Esophagus mucosa (tissue), 1 donor: ENCODE measurements around the gene DLK1. TPM values are rescaled to one million over a fixed set of nuclear protein-coding genes. Genes with fewer than 3 reads are reported as not detected.

ENCODE experiments used
- ATAC-seq: fragments of 200-7000 bp; cut with Tn5 transposase; one replicate; pipeline ENCODE4 v1.9.1; 2020
- total RNA-seq: library from RNA; stranded (reverse); gene quantifications from one replicate; pipeline ENCODE4 v1.2.4, GENCODE V29; 2023
- donor health status: DM: yes; HTN: yes; CAD: no.

The DLK1 gene
- total RNA-seq, 1 donor from 2014 or later: 0.16 TPM

GRCh38 chr14:100778526-100778882 lies 51.8 kb downstream of the DLK1 start:
- ATAC-seq: no peak

GRCh38 chr14:100778951-100779690 lies 52.4 kb downstream of the DLK1 start:
- no peak for ATAC-seq

GRCh38 chr14:100779691-100780080 lies 53.0 kb downstream of the DLK1 start:
- ATAC-seq: no peak

- ATAC-seq: no peak
Observed at GRCh38 chr14:100780246-100780645, 53.6 kb downstream of the DLK1 start.

- ATAC-seq: peak; percentile 30
Observed at GRCh38 chr14:100780646-100781355, 54.1 kb downstream of the DLK1 start.

GRCh38 chr14:100781952-100782351 lies 55.3 kb downstream of the DLK1 start:
- no peak for ATAC-seq

GRCh38 chr14:100782516-100783320 lies 56.0 kb downstream of the DLK1 start:
- ATAC-seq: no peak

GRCh38 chr14:100783630-100784370 lies 57.1 kb downstream of the DLK1 start:
- ATAC-seq: peak; percentile 55

GRCh38 chr14:100784523-100785337 lies 58.0 kb downstream of the DLK1 start:
- ATAC-seq: no peak

- ATAC-seq: no peak
Observed at GRCh38 chr14:100785338-100785615, 58.6 kb downstream of the DLK1 start.

GRCh38 chr14:100785626-100786025 lies 58.9 kb downstream of the DLK1 start:
- no peak for ATAC-seq

- no peak for ATAC-seq
Observed at GRCh38 chr14:100786131-100786530, 59.4 kb downstream of the DLK1 start.

GRCh38 chr14:100786576-100787219 lies 60.0 kb downstream of the DLK1 start:
- no peak for ATAC-seq

- ATAC-seq: no peak
Observed at GRCh38 chr14:100787659-100788058, 61.0 kb downstream of the DLK1 start.

Other genes starting within 250 kb of the DLK1 start
- 0.68 TPM for gene BEGAIN, start 139.5 kb upstream of the DLK1 start, total RNA-seq
- 7.4 TPM for gene MEG3, start 99.2 kb downstream of the DLK1 start, total RNA-seq
- not detected for gene RTL1, start 176.8 kb downstream of the DLK1 start, total RNA-seq